GM18505 (cell line): Measurements from ENCODE around the gene NFATC3.
"Not testable (repeated sequence)": the region's sequence is repeated elsewhere in the genome, so short reads cannot be mapped to it uniquely, and the experiment has no call there.

ENCODE experiments used
- ATAC-seq: cut with Tn5 transposase; IDR thresholded peaks from one replicate; pipeline ENCODE4 v1.9.1; 2021; ENCODE audit not compliant: unreplicated experiment
- POLR2A ChIP-seq: IDR thresholded peaks from 4 replicates; pipeline ENCODE4 v1.6.1; 2011; ENCODE audit warnings: borderline replicate concordance; ENCODE audit not compliant: insufficient read depth, insufficient read length; ENCODE audit errors: extremely low read depth

NFATC3 gene

GRCh38 chr16:68128577-68129305, 43.6 kb downstream of the NFATC3 start:
- no peak for TF ChIP-seq POLR2A
- ATAC-seq, result no peak

- no peak for TF ChIP-seq POLR2A
Measured at GRCh38 chr16:68130520-68130919, 45.4 kb downstream of the NFATC3 start.

GRCh38 chr16:68131813-68132706, 46.9 kb downstream of the NFATC3 start:
- ATAC-seq, result no peak

More at GRCh38 chr16:68130520-68130919, 45.4 kb downstream of the NFATC3 start:
- ATAC-seq, result no peak

GRCh38 chr16:68133000-68133399, 47.8 kb downstream of the NFATC3 start:
- not testable (repeated sequence) for ATAC-seq

More at GRCh38 chr16:68131813-68132706, 46.9 kb downstream of the NFATC3 start:
- no peak for TF ChIP-seq POLR2A

GRCh38 chr16:68134644-68135043, 49.5 kb downstream of the NFATC3 start:
- no peak for ATAC-seq
- no peak for TF ChIP-seq POLR2A

GRCh38 chr16:68136515-68136914, 51.3 kb downstream of the NFATC3 start:
- ATAC-seq, result no peak
- no peak for TF ChIP-seq POLR2A

- ATAC-seq, result no peak
- no peak for TF ChIP-seq POLR2A
Measured at GRCh38 chr16:68144008-68144407, 58.8 kb downstream of the NFATC3 start.

- ATAC-seq, result no peak
- no peak for TF ChIP-seq POLR2A
Measured at GRCh38 chr16:68146585-68146984, 61.4 kb downstream of the NFATC3 start.

GRCh38 chr16:68147444-68147843, 62.3 kb downstream of the NFATC3 start:
- TF ChIP-seq POLR2A, result no peak
- ATAC-seq, result no peak

GRCh38 chr16:68149596-68149995, 64.4 kb downstream of the NFATC3 start:
- no peak for TF ChIP-seq POLR2A
- no peak for ATAC-seq

- no peak for TF ChIP-seq POLR2A
- no peak for ATAC-seq
Measured at GRCh38 chr16:68155425-68155824, 70.3 kb downstream of the NFATC3 start.

- no peak for ATAC-seq
- TF ChIP-seq POLR2A, result no peak
Measured at GRCh38 chr16:68162413-68162812, 77.2 kb downstream of the NFATC3 start.

GRCh38 chr16:68163275-68163674, 78.1 kb downstream of the NFATC3 start:
- not testable (repeated sequence) for ATAC-seq

- ATAC-seq, result no peak
- TF ChIP-seq POLR2A, result no peak
Measured at GRCh38 chr16:68166264-68166663, 81.1 kb downstream of the NFATC3 start.

GRCh38 chr16:68179196-68179795, 94.1 kb downstream of the NFATC3 start:
- ATAC-seq, result no peak
- TF ChIP-seq POLR2A, result no peak
